AG04450 (cell line): Measurements from ENCODE around the gene TAGLN3. TPM values are rescaled to one million over a fixed set of nuclear protein-coding genes. Genes with fewer than 3 reads are reported as not detected.

Source experiments
- CTCF ChIA-PET: fragments of 300-600, 350-600 bp; formaldehyde crosslinking; extraction: SDS; loops from one replicate; lab custom pipeline; 2022; ENCODE audit warnings: antibody characterized with exemption, inconsistent platforms; lab: Charles Lee
- POLR2A ChIA-PET: fragments of 350-600 bp; formaldehyde crosslinking; extraction: SDS; loops from one replicate; lab custom pipeline; 2021; ENCODE audit warnings: antibody characterized with exemption, inconsistent platforms; lab: Yijun Ruan, JAX
- DNase-seq: peaks from one replicate; pipeline ENCODE4 v3.0.0-alpha.2; 2011; ENCODE audit warnings: low read depth, low spot score
- H3K27ac ChIP-seq: one replicate; pipeline ENCODE4 v1.5.1; 2012; ENCODE audit warnings: low read depth, low read length, control low read depth
- H3K27me3 ChIP-seq: one replicate; pipeline ENCODE4 v1.6.0; 2012; ENCODE audit warnings: low read length; ENCODE audit not compliant: control insufficient read depth, insufficient read depth
- H3K4me3 ChIP-seq: 2 replicates; pipeline ENCODE4 v1.5.1; 2011; ENCODE audit warnings: mild to moderate bottlenecking, low read depth, low read length, control low read depth
- H3K9me3 ChIP-seq: 2 replicates; pipeline ENCODE4 v1.5.1; 2012; ENCODE audit warnings: low read length; ENCODE audit not compliant: control insufficient read depth, insufficient read depth
- polyA plus RNA-seq: library from polyadenylated mRNA; depleted of rRNA; stranded (reverse); fragments of >200 nt; gene quantifications from 2 replicates; pipeline ENCODE4 v1.2.3, GENCODE V29; 2011
- TF ChIP-seq, protein P1 (sequence below): IDR thresholded peaks from 2 replicates; pipeline ENCODE4 v1.5.1; 2011; ENCODE audit warnings: low read depth, low read length, control low read depth, inconsistent platforms

TAGLN3 gene
- polyA plus RNA-seq, 1 experiment, result 2.5 TPM

DNA sequence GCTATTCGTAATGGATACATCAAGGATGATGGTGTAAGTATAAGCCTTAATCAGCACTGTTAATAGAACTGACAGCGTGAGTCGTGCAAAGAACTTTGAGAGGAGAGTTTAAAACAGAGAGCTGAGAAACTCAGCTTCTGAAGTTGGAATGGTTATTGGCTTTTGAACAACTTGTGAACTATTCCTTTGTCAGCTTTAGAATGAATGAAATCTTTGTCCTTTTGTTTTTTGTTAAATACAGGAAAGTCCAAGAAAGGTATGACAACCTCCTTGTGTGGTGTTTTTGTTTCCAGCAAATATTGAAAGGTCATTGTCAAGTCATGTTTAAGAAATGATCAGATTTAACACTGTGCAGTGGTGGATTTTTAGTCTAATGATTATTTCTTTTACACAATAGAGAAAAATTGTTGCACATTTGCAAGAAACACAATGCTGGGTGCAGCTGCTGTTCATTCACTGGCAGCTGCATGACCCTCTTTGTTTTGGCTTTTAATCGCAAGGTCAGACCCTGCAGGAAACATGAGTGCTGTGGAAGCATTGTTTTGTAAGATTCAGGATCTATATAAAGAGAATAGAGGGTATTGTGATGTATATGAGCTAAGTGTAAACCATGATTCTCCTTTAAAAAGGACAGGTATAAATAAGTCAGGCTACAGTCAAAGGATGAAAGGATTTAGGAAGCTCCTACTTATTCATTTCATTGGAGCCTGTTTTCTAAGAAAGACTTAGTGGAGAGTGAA, 41.6 kb upstream of the TAGLN3 start:
- ChIA-PET POLR2A (no interaction called here), CTCF (interaction anchor here (0.6 to 5.3 kb wide), 3 partner anchors 11 to 240 kb away, joined by 3 to 37 read pairs (median 25); no protein-coding TSS in a partner anchor)
- TF ChIP-seq, protein P1, sequence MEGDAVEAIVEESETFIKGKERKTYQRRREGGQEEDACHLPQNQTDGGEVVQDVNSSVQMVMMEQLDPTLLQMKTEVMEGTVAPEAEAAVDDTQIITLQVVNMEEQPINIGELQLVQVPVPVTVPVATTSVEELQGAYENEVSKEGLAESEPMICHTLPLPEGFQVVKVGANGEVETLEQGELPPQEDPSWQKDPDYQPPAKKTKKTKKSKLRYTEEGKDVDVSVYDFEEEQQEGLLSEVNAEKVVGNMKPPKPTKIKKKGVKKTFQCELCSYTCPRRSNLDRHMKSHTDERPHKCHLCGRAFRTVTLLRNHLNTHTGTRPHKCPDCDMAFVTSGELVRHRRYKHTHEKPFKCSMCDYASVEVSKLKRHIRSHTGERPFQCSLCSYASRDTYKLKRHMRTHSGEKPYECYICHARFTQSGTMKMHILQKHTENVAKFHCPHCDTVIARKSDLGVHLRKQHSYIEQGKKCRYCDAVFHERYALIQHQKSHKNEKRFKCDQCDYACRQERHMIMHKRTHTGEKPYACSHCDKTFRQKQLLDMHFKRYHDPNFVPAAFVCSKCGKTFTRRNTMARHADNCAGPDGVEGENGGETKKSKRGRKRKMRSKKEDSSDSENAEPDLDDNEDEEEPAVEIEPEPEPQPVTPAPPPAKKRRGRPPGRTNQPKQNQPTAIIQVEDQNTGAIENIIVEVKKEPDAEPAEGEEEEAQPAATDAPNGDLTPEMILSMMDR, result no peak
- H3K27ac ChIP-seq, result no peak overlapping the region
- no peak overlapping the region for H3K4me3 ChIP-seq
- no peak for DNase-seq
- no peaks in the 10 kb centered on the region for H3K27me3 ChIP-seq
- no peaks in the 10 kb centered on the region for H3K9me3 ChIP-seq

DNA sequence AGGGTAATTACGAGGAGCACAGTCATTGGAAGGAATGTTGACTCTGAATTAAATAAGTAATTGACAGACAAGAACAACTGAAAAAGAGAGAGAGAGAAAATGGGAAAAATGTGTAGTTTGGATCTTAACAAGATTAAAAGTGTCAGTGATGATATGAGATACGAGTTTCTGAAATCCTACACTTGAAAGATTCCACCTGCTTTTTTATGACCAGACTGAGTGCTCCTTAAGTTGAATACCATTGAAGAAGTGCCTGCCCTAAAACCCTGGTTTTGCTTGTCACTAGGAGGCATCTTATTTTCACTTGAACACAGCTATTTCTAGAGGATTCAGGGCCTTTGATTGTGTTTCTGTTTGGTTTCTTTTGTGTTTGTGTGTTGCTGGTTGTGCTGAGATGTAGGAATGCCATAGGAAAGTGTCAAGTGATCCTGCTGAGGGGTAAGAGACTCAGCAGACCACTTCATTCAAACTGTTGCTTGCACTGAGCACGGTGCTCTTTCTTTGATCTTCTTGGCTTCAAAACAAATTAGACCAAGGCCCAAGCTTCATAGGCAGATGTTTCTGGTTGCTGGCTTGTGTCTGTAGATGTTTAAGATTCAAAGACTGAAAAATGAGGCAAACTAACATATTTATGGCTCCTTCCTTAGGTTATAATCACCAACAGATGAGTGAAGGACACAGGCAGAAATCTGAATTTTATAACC, 37.1 kb upstream of the TAGLN3 start:
- DNase-seq, result no peak
- H3K27ac ChIP-seq, result no peak overlapping the region
- TF ChIP-seq, protein P1, result no peak
- no peak overlapping the region for H3K4me3 ChIP-seq
- H3K27me3 ChIP-seq, result no peaks in the 10 kb centered on the region
- ChIA-PET CTCF (interaction anchor here (1.4 to 12.9 kb wide), 4 partner anchors 66 to 384 kb away, joined by 3 to 276 read pairs (median 8); no protein-coding TSS in a partner anchor), POLR2A (no interaction called here)
- no peaks in the 10 kb centered on the region for H3K9me3 ChIP-seq

DNA sequence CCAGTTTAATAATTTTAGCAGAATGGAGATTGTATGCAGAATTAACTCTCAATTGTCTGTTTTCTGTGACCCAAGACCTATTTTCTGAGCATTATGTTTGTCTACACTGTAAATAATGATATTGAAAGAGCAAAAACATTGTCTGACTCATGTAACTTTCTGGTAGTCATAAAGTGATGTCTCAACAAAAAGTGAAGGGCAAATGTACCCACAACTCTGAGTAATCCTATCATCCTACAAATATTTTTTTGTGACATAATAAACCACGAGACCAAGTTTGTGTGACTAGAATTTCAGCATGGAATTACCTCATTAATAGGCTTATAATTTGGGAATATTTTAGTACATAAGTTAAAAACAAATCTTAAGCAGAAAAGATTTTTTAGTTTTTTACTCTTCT, 35.3 kb upstream of the TAGLN3 start:
- POLR2A ChIA-PET, result interaction anchor here (0.6 kb wide), 1 partner anchor 15 kb away, joined by 3 read pairs; no protein-coding TSS in a partner anchor
- Histone ChIP-seq H3K27ac (no peak overlapping the region), H3K4me3 (no peak overlapping the region), H3K27me3 (no peaks in the 10 kb centered on the region), H3K9me3 (no peaks in the 10 kb centered on the region)
- CTCF ChIA-PET, result interaction anchor here (0.6 to 12.9 kb wide), 5 partner anchors 68 to 294 kb away, joined by 3 to 276 read pairs (median 7); no protein-coding TSS in a partner anchor
- no peak for DNase-seq
- TF ChIP-seq, protein P1, result no peak

DNA sequence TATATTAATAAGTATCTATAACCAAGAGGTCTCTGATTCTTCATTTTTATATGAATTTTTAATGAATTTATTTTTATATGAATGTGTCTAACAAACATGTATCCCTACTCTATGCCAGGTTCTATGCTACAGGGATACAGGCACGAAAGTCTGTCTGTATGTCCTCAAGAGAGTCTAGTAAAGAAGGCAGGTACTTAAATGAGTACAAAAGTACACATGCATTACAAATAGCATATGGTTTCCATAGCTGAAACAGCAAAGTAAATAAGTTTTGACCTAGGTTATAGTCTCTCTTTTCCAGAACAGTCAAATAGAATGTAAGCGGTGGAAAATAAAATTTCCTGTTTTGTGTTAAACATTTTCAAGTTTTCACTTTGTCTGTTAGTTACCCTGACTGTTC, 33.2 kb upstream of the TAGLN3 start:
- Histone ChIP-seq H3K27ac (no peak overlapping the region), H3K27me3 (no peaks in the 10 kb centered on the region), H3K9me3 (no peaks in the 10 kb centered on the region), H3K4me3 (no peak overlapping the region)
- DNase-seq, result no peak
- TF ChIP-seq, protein P1, result no peak
- ChIA-PET CTCF (interaction anchor here (1.0 to 12.9 kb wide), 10 partner anchors 13 to 387 kb away, joined by 3 to 276 read pairs (median 9); partner anchors contain the start of gene ABHD10), POLR2A (no interaction called here)
